ENCODE measurements around the gene KLHL10.
"Not testable (repeated sequence)": the region's sequence is repeated elsewhere in the genome, so short reads cannot be mapped to it uniquely, and the experiment has no call there.

- not testable (repeated sequence) for TF ChIP-seq NR2F6 (CRISPR knock-in tag; IDR thresholded peaks at IDR 0.05); ARNT (IDR thresholded peaks at IDR 0.05); ZHX1 (conservative IDR thresholded peaks at IDR 0.05; ENCODE audit: low read length); HNRNPH1 (optimal IDR thresholded peaks at IDR 0.05; ENCODE audit: low read depth, low read length)
These were observed 3.2 kb downstream of the KLHL10 start for GRCh38 chr17:41840781-41841180.

All from K562 (cell line).